Breast epithelium (tissue), 4 donors: ENCODE results near the gene GJD3. TPM values are rescaled to one million over a fixed set of nuclear protein-coding genes. Genes with fewer than 3 reads are reported as not detected.
"Not testable (repeated sequence)": the region's sequence is repeated elsewhere in the genome, so short reads cannot be mapped to it uniquely, and the experiment has no call there.

Experiments
- DNase-seq, 2 donors: peaks; one replicate each; pipeline ENCODE4 v3.0.0-alpha.2; 2019; ENCODE audit warnings: low spot score in 2 of 2
- H3K27ac ChIP-seq, 2 donors: fragments of 200-600 bp; sonication (generic) in 1 of 2; one replicate each; pipeline ENCODE4 v1.5.1; 2016 to 2019; ENCODE audit warnings: mild to moderate bottlenecking in 1 of 2
- H3K27me3 ChIP-seq, 2 donors: fragments of 200-600 bp; sonication (generic) in 1 of 2; one replicate each; pipeline versions ENCODE4 v1.5.1 to v1.6.0; 2017 to 2019; ENCODE audit warnings: control low read depth in 1 of 2, mild to moderate bottlenecking in 1 of 2
- H3K36me3 ChIP-seq: fragments of 200-600 bp; one replicate; pipeline ENCODE4 v1.5.1; 2019
- H3K4me1 ChIP-seq, 2 donors: fragments of 200-600 bp; sonication (generic); one replicate each; pipeline ENCODE4 v1.5.1; 2016 to 2019; ENCODE audit warnings: control low read depth in 1 of 2
- H3K4me3 ChIP-seq, 3 donors: fragments of 200-600 bp; sonication (generic); 1 replicate in 2 of 3; 2 replicates in 1 of 3; pipeline ENCODE4 v1.5.1; 2016 to 2019; ENCODE audit warnings: mild to moderate bottlenecking in 3 of 3, moderate library complexity in 2 of 3
- H3K9me3 ChIP-seq, 2 donors: fragments of 200-600 bp; sonication (generic) in 1 of 2; one replicate each; pipeline ENCODE4 v1.5.1; 2016 to 2019; ENCODE audit warnings: control low read depth in 1 of 2
- POLR2A ChIP-seq: fragments of 450-650 bp; IDR thresholded peaks from one replicate; pipeline ENCODE4 v1.6.1; 2016; ENCODE audit warnings: antibody characterized with exemption, mild to moderate bottlenecking, moderate library complexity
- POLR2AphosphoS5 ChIP-seq, 3 donors: sonication (generic); formaldehyde crosslinking; IDR thresholded peaks; one replicate each; pipeline ENCODE4 v1.6.1; 2017; ENCODE audit warnings: antibody characterized with exemption in 3 of 3
- intact Hi-C: fragments of 100-400 bp; cut with DNase I; formaldehyde crosslinking; loops from one replicate; pipeline ENCODE4 v1.15.1; 2023; ENCODE audit warnings: low total_unique reads
- total RNA-seq, 3 donors: library from RNA; depleted of rRNA; stranded (reverse); fragments of >200 nt; gene quantifications; one replicate each; pipeline ENCODE4 v1.1.0, GENCODE V29; 2016
- TF ChIP-seq, protein P1 (sequence below), 3 donors: fragments of 450-650 bp; IDR thresholded peaks; one replicate each; pipeline ENCODE4 v1.5.1; 2016 to 2017; ENCODE audit warnings: antibody characterized with exemption in 3 of 3, mild to moderate bottlenecking in 3 of 3, moderate library complexity in 3 of 3

GJD3 gene
- total RNA-seq, 3 donors from 2014 or later: not detected

DNA sequence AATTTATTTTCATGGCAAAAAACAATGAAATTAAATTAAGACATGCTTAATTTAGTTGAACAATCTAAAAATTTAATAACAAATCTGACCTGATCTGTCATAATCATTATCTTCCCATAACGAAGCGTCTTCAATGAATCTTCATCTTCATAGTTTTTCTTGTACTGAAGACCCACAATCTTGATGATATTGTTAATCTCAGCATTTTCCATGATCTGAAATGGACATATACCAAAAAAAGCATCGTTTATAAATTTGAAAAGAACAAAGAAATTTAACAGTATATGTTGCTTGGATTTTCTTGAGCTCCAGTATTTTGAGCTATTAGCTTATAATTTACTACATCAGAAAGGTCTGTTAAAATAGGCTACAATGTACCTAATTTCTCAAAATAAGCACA, 42.9 kb upstream of the GJD3 start:
- H3K9me3 ChIP-seq: no peaks in the 10 kb centered on the region
- DNase-seq: no peak
- H3K36me3 ChIP-seq: no peaks in the 10 kb centered on the region
- no peaks in the 10 kb centered on the region for H3K27me3 ChIP-seq
- no peak overlapping the region for H3K4me3 ChIP-seq
- TF ChIP-seq POLR2A (no peak), POLR2AphosphoS5 (IDR thresholded peaks at IDR 0.05) (no peak)
- TF ChIP-seq, protein P1, sequence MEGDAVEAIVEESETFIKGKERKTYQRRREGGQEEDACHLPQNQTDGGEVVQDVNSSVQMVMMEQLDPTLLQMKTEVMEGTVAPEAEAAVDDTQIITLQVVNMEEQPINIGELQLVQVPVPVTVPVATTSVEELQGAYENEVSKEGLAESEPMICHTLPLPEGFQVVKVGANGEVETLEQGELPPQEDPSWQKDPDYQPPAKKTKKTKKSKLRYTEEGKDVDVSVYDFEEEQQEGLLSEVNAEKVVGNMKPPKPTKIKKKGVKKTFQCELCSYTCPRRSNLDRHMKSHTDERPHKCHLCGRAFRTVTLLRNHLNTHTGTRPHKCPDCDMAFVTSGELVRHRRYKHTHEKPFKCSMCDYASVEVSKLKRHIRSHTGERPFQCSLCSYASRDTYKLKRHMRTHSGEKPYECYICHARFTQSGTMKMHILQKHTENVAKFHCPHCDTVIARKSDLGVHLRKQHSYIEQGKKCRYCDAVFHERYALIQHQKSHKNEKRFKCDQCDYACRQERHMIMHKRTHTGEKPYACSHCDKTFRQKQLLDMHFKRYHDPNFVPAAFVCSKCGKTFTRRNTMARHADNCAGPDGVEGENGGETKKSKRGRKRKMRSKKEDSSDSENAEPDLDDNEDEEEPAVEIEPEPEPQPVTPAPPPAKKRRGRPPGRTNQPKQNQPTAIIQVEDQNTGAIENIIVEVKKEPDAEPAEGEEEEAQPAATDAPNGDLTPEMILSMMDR (IDR thresholded peaks at IDR 0.05): no peak
- no peak overlapping the region for H3K27ac ChIP-seq
- intact Hi-C loops: no loop called here
- H3K4me1 ChIP-seq: no peaks in the 10 kb centered on the region

DNA sequence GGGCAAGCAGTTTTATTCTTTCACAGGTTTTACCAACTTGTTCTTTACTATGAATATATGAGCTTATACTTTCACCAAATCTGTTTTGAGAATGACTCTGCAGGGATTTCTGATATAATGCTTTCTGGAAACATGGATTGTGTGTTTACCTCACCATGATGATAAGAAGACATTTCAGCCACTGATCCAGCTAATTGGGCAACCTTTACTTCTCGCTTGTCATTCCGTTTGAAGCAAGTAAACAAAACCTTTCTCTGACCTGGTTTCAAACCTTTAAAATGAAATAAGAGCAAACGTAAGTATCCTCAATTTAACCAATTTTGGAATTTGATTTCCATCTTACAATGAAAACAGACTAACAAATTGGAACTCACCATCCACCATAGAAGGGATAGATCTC, 39.5 kb upstream of the GJD3 start:
- Histone ChIP-seq H3K4me3 (no peak overlapping the region), H3K4me1 (no peaks in the 10 kb centered on the region), H3K27ac (no peak overlapping the region), H3K27me3 (no peaks in the 10 kb centered on the region), H3K36me3 (no peaks in the 10 kb centered on the region), H3K9me3 (no peaks in the 10 kb centered on the region)
- no peak for DNase-seq
- no peak for TF ChIP-seq POLR2A
- TF ChIP-seq POLR2AphosphoS5 (IDR thresholded peaks at IDR 0.05): no peak
- TF ChIP-seq, protein P1 (IDR thresholded peaks at IDR 0.05): no peak
- intact Hi-C loops: no loop called here

DNA sequence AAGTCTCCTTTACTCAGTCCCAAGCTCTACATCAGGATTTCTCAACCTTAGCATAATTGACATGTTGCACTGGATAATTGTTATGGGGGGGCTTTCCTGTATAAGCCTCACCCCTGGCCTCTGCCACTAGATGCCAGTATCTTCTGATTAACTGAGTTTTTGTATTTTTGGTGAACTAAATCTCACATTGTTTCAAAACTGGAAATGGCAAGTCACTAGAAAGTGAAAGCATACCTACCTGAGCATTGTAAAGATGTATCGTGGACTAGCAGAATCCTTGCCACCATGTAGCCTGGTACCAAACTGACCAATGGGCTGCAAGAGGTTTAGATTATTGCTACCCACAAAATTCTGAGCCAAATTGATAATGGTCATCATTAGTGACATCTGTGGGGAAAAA, 38.1 kb upstream of the GJD3 start:
- H3K4me1 ChIP-seq: no peaks in the 10 kb centered on the region
- no peaks in the 10 kb centered on the region for H3K36me3 ChIP-seq
- H3K27me3 ChIP-seq: no peaks in the 10 kb centered on the region
- no peak for TF ChIP-seq POLR2A
- TF ChIP-seq POLR2AphosphoS5 (IDR thresholded peaks at IDR 0.05): no peak
- TF ChIP-seq, protein P1 (IDR thresholded peaks at IDR 0.05): no peak
- no peaks in the 10 kb centered on the region for H3K9me3 ChIP-seq
- no peak overlapping the region for H3K27ac ChIP-seq
- H3K4me3 ChIP-seq: no peak overlapping the region
- no peak for DNase-seq
- intact Hi-C loops: no loop called here

DNA sequence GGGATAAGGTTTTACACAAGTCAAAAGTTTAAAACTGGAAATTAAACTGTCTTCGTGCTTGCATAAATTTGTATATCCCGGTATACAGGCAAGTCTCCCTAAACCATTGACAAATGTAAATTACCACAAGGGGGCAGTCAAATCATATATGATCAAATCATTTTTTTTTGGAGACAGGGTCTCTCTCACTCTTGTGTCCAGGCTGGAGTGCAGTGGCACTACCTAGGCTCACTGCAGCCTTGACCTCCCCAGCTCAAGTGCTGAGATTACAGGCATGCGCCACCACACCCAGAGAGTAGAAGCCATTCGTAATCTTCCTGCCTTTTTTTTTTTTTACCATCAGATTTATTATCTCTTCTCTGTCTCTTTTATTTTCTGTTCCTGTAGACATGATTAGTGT, 34.6 kb upstream of the GJD3 start:
- H3K27me3 ChIP-seq: no peaks in the 10 kb centered on the region
- intact Hi-C loops: no loop called here
- H3K9me3 ChIP-seq: no peaks in the 10 kb centered on the region
- no peak overlapping the region for H3K4me3 ChIP-seq
- TF ChIP-seq POLR2A (no peak), POLR2AphosphoS5 (IDR thresholded peaks at IDR 0.05) (no peak)
- TF ChIP-seq, protein P1 (IDR thresholded peaks at IDR 0.05): peak; percentile 17 to 55 (median 46)
- no peaks in the 10 kb centered on the region for H3K36me3 ChIP-seq
- H3K27ac ChIP-seq: no peak overlapping the region
- H3K4me1 ChIP-seq: no peaks in the 10 kb centered on the region
- DNase-seq: no peak

DNA sequence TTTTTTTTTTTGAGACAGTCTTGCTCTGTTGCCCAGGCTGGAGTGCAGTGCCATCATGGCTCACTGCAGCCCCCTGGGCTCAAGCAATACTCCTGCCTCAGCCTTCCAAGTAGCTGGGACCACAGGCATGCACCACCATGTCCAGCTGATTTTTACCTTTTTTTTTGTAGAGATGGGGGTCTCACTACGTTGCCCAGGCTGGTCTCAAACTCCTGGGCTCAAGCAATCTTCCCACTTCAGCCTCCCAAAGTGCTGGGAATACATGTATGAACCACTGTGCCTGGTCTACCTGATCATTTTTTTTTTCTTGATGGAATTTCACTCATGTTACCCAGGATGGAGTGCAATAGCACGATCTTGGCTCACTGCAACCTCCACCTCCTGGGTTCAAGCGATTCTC, 22.0 kb upstream of the GJD3 start:
- H3K4me3 ChIP-seq, H3K9me3 ChIP-seq, DNase-seq, H3K27me3 ChIP-seq, H3K36me3 ChIP-seq, H3K27ac ChIP-seq, H3K4me1 ChIP-seq, intact Hi-C loops: not testable (repeated sequence)

DNA sequence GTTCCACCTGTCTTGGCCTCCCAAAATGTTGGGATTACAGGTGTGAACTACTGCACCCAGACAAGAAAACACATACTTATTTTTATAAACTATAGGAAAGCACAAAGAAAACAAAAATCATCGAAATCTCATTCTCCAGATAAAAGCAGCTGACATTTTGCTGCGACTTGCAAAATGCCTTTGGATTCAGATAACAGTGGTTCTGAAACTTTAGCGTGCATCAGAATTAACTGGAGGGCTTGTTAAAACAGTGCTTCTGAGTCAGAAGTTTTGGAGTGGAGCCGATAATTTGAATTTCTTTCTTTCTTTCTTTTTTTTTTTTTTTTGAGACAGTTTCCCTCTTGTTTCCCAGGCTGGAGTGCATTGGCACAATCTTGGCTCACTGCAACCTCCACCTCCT, 17.7 kb upstream of the GJD3 start:
- H3K27me3 ChIP-seq: no peaks in the 10 kb centered on the region
- DNase-seq: no peak
- no peak overlapping the region for H3K4me3 ChIP-seq
- intact Hi-C loops: no loop called here
- no peaks in the 10 kb centered on the region for H3K9me3 ChIP-seq
- H3K36me3 ChIP-seq: no peaks in the 10 kb centered on the region
- no peak overlapping the region for H3K27ac ChIP-seq
- TF ChIP-seq POLR2A (no peak), POLR2AphosphoS5 (IDR thresholded peaks at IDR 0.05) (no peak)
- TF ChIP-seq, protein P1 (IDR thresholded peaks at IDR 0.05): no peak
- no peaks in the 10 kb centered on the region for H3K4me1 ChIP-seq
